ENCODE measurements around the gene DENND1B. TPM values are rescaled to one million over a fixed set of nuclear protein-coding genes. Genes with fewer than 3 reads are reported as not detected.
A peak's percentile ranks its signal among the peaks of the same experiment; 100 is the strongest.

DENND1B gene
- total and polyA plus RNA-seq, 2 donors (not counting 1 experiment from before 2014, with no cell fraction given) = 5.5 to 8.4 TPM

GRCh38 chr1:197467881-197468280, 307.4 kb downstream of the DENND1B start:
- Histone ChIP-seq H3K27ac (ENCODE audit: insufficient read depth, low read length) (no peak overlapping the region), H2AFZ (ENCODE audit: low read length) (no peak overlapping the region), H3K79me2 (ENCODE audit: control insufficient read depth, insufficient read depth, low read length) (no peaks in the 10 kb centered on the region), H3K4me1 (ENCODE audit: control insufficient read depth, extremely low read depth, insufficient read depth, low read length) (no peaks in the 10 kb centered on the region), H3K9ac (ENCODE audit: insufficient read depth, low read length) (no peak overlapping the region), H3K4me3 (replicated peaks in 1 of 4; ENCODE audit: control extremely low read depth in 1 of 4, insufficient read depth in 1 of 4, low read depth in 3 of 4, low read length in 4 of 4) (no peak overlapping the region), H3K9me3 (ENCODE audit: control insufficient read depth, insufficient read depth, low read depth, low read length) (no peaks in the 10 kb centered on the region), H4K20me1 (ENCODE audit: control insufficient read depth, extremely low read depth, insufficient read depth, low read length) (no peaks in the 10 kb centered on the region), H3K4me2 (ENCODE audit: extremely low read depth, insufficient read depth, low read length) (no peak overlapping the region), H3K27me3 (ENCODE audit: control insufficient read depth, insufficient read depth, low read length) (peaks cover 2% of the 10 kb centered on the region), H3K36me3 (ENCODE audit: control insufficient read depth, insufficient read depth, low read length) (no peaks in the 10 kb centered on the region)
- no peak for TF ChIP-seq EZH2 (IDR thresholded peaks at IDR 0.05; ENCODE audit: low read length, missing control alignments)
- no peak for TF ChIP-seq CTCF (conservative IDR thresholded peaks at IDR 0.05 in 1 of 2, IDR thresholded peaks at IDR 0.05 in 1 of 2; ENCODE audit: low read depth in 1 of 2, low read length in 2 of 2)
- peak; percentile 22 to 92 for DNase-seq (ENCODE audit: low read depth in 2 of 2)

GRCh38 chr1:197466813-197467212, 308.5 kb downstream of the DENND1B start:
- no peaks in the 10 kb centered on the region for H3K79me2 ChIP-seq (ENCODE audit: control insufficient read depth, insufficient read depth, low read length)
- H3K4me1 ChIP-seq (ENCODE audit: control insufficient read depth, extremely low read depth, insufficient read depth, low read length) = no peaks in the 10 kb centered on the region
- no peak overlapping the region for H3K4me2 ChIP-seq (ENCODE audit: extremely low read depth, insufficient read depth, low read length)
- H3K27ac ChIP-seq (ENCODE audit: insufficient read depth, low read length) = no peak overlapping the region
- DNase-seq (ENCODE audit: low read depth in 2 of 2) = no peak
- peaks cover 2% of the 10 kb centered on the region for H3K27me3 ChIP-seq (ENCODE audit: control insufficient read depth, insufficient read depth, low read length)
- no peaks in the 10 kb centered on the region for H3K9me3 ChIP-seq (ENCODE audit: control insufficient read depth, insufficient read depth, low read depth, low read length)
- no peak for TF ChIP-seq CTCF (conservative IDR thresholded peaks at IDR 0.05 in 1 of 2, IDR thresholded peaks at IDR 0.05 in 1 of 2; ENCODE audit: low read depth in 1 of 2, low read length in 2 of 2)
- H3K4me3 ChIP-seq (replicated peaks in 1 of 4; ENCODE audit: control extremely low read depth in 1 of 4, insufficient read depth in 1 of 4, low read depth in 3 of 4, low read length in 4 of 4) = no peak overlapping the region
- H2AFZ ChIP-seq (ENCODE audit: low read length) = no peak overlapping the region
- H4K20me1 ChIP-seq (ENCODE audit: control insufficient read depth, extremely low read depth, insufficient read depth, low read length) = no peaks in the 10 kb centered on the region
- no peak overlapping the region for H3K9ac ChIP-seq (ENCODE audit: insufficient read depth, low read length)
- no peaks in the 10 kb centered on the region for H3K36me3 ChIP-seq (ENCODE audit: control insufficient read depth, insufficient read depth, low read length)

GRCh38 chr1:197465528-197466327, 309.6 kb downstream of the DENND1B start:
- DNase-seq (ENCODE audit: low read depth in 2 of 2) = no peak
- H2AFZ ChIP-seq (ENCODE audit: low read length) = no peak overlapping the region
- no peaks in the 10 kb centered on the region for H3K79me2 ChIP-seq (ENCODE audit: control insufficient read depth, insufficient read depth, low read length)
- no peaks in the 10 kb centered on the region for H3K9me3 ChIP-seq (ENCODE audit: control insufficient read depth, insufficient read depth, low read depth, low read length)
- no peaks in the 10 kb centered on the region for H3K36me3 ChIP-seq (ENCODE audit: control insufficient read depth, insufficient read depth, low read length)
- H3K4me1 ChIP-seq (ENCODE audit: control insufficient read depth, extremely low read depth, insufficient read depth, low read length) = no peaks in the 10 kb centered on the region
- H3K27ac ChIP-seq (ENCODE audit: insufficient read depth, low read length) = no peak overlapping the region
- TF ChIP-seq CTCF (conservative IDR thresholded peaks at IDR 0.05 in 1 of 2, IDR thresholded peaks at IDR 0.05 in 1 of 2; ENCODE audit: low read depth in 1 of 2, low read length in 2 of 2) (no peak), EZH2 (IDR thresholded peaks at IDR 0.05; ENCODE audit: low read length, missing control alignments) (no peak)
- no peak overlapping the region for H3K4me3 ChIP-seq (replicated peaks in 1 of 4; ENCODE audit: control extremely low read depth in 1 of 4, insufficient read depth in 1 of 4, low read depth in 3 of 4, low read length in 4 of 4)
- no peak overlapping the region for H3K9ac ChIP-seq (ENCODE audit: insufficient read depth, low read length)
- H4K20me1 ChIP-seq (ENCODE audit: control insufficient read depth, extremely low read depth, insufficient read depth, low read length) = no peaks in the 10 kb centered on the region
- H3K27me3 ChIP-seq (ENCODE audit: control insufficient read depth, insufficient read depth, low read length) = no peaks in the 10 kb centered on the region
- no peak overlapping the region for H3K4me2 ChIP-seq (ENCODE audit: extremely low read depth, insufficient read depth, low read length)

Measured in fibroblast of lung (primary cell).